ENCODE measurements around the gene STXBP5L.
"Not testable (repeated sequence)": the region's sequence is repeated elsewhere in the genome, so short reads cannot be mapped to it uniquely, and the experiment has no call there.

The STXBP5L gene

DNA sequence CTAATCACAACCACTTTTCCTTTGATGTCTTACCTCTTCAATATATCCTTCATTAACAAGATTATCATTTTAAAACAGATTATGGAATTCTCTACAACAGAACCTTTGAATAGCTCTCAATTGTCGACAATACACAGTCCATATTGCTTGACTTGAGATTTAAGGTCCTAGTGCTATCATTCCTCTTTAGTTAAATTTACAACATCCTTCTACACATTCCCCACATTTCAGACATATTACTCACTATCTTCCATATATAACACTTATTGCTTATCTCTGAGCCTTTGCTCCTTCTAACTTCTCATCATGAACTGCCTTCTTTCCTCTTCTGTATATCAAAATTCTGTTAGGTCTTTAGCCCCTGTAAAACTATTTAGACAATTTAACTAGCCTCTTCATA lies 247.0 kb downstream of the STXBP5L start:
- DNase-seq (ENCODE audit: low read depth): no peak
- TF ChIP-seq, protein P1, sequence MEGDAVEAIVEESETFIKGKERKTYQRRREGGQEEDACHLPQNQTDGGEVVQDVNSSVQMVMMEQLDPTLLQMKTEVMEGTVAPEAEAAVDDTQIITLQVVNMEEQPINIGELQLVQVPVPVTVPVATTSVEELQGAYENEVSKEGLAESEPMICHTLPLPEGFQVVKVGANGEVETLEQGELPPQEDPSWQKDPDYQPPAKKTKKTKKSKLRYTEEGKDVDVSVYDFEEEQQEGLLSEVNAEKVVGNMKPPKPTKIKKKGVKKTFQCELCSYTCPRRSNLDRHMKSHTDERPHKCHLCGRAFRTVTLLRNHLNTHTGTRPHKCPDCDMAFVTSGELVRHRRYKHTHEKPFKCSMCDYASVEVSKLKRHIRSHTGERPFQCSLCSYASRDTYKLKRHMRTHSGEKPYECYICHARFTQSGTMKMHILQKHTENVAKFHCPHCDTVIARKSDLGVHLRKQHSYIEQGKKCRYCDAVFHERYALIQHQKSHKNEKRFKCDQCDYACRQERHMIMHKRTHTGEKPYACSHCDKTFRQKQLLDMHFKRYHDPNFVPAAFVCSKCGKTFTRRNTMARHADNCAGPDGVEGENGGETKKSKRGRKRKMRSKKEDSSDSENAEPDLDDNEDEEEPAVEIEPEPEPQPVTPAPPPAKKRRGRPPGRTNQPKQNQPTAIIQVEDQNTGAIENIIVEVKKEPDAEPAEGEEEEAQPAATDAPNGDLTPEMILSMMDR (IDR thresholded peaks at IDR 0.05; ENCODE audit: insufficient read depth, low read depth, low read length, missing control alignments): no peak
- no peak overlapping the region for H3K4me3 ChIP-seq (ENCODE audit: low read length)

GRCh38 chr3:121165397-121165837 lies 257.4 kb downstream of the STXBP5L start:
- TF ChIP-seq, protein P1 (IDR thresholded peaks at IDR 0.05; ENCODE audit: insufficient read depth, low read depth, low read length, missing control alignments): no peak
- no peak for DNase-seq (ENCODE audit: low read depth)
- H3K4me3 ChIP-seq (ENCODE audit: low read length): no peak overlapping the region

DNA sequence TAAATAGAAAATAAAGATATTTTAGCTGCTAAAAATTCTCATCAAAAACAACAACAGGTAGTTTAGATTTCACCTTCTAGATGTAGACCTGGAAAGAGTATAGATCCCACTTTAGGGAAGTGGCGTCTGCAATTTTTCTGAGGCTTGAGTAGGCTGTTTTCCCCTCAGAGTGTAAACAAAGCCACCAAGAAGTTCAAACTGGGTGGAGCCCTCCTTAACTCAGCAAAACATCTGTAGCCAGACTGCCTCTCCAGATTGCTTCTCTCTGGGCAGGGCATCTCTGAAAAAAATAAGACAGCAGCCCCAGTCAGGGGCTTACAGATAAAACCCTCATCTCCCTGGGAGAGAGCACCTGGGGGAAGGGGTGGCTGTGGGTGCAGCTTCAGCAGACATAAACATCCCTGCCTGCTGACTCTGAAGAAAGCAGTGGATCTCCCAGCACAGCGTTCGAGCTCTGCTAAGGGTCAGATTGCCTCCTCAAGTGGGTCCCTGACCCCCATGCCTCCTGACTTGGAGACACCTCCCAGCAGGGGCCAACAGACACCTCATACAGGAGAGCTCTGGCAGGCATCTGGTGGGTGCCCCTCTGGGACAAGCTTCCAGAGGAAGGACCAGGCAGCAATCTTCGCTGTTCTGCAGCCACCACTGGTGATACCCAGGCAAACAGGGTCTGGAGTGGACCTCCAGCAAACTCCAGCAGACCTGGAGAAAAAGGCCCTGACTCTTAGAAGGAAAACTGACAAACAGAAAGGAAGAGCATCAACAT lies 259.6 kb downstream of the STXBP5L start:
- no peak for DNase-seq (ENCODE audit: low read depth)
- H3K4me3 ChIP-seq (ENCODE audit: low read length): no peak overlapping the region
- TF ChIP-seq, protein P1 (IDR thresholded peaks at IDR 0.05; ENCODE audit: insufficient read depth, low read depth, low read length, missing control alignments): no peak

DNA sequence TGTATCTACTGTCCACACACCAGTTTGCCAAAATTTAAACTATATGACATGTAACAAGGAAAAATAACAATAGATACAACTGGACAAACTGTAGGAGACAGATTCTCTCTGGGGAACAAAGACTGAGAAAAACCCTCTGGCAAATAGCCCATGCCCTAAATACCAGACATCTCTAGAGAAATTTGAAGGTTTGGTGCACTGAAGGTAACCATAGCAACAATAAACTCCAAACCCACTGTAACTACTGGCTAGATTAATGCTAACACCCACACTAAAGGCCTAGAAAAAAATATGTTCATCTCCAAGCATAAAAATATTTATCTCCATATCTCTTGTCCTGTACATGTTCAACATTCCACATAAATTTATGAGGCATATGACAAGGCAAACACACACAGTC lies 267.1 kb downstream of the STXBP5L start:
- no peak for DNase-seq (ENCODE audit: low read depth)
- TF ChIP-seq, protein P1 (IDR thresholded peaks at IDR 0.05; ENCODE audit: insufficient read depth, low read depth, low read length, missing control alignments): no peak
- no peak overlapping the region for H3K4me3 ChIP-seq (ENCODE audit: low read length)

- DNase-seq (ENCODE audit: low read depth): not testable (repeated sequence)
Measured at GRCh38 chr3:121190626-121191025, 282.6 kb downstream of the STXBP5L start.

DNA sequence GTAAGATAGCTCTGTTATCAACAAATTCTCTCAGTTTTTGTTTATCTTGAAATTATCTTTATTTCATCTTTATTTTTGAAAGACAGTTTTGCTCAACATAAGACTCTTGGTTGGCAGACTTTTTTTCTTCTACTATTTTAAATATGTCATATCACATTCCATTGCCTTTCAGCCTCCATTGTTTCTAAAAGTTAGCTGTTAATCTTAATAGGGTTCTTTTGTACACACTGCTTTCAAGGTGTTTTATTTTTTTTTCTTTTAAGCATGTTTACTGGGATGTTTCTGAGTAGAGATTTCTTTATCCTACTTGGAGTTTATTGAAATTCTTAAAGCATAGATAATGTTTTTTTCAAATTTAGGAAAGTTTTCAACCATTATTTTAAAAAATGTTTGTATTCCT lies 294.6 kb downstream of the STXBP5L start:
- TF ChIP-seq, protein P1 (IDR thresholded peaks at IDR 0.05; ENCODE audit: insufficient read depth, low read depth, low read length, missing control alignments): no peak
- DNase-seq (ENCODE audit: low read depth): no peak
- no peak overlapping the region for H3K4me3 ChIP-seq (ENCODE audit: low read length)

More at GRCh38 chr3:121190626-121191025, 282.6 kb downstream of the STXBP5L start:
- H3K4me3 ChIP-seq (ENCODE audit: low read length): not testable (repeated sequence)

DNA sequence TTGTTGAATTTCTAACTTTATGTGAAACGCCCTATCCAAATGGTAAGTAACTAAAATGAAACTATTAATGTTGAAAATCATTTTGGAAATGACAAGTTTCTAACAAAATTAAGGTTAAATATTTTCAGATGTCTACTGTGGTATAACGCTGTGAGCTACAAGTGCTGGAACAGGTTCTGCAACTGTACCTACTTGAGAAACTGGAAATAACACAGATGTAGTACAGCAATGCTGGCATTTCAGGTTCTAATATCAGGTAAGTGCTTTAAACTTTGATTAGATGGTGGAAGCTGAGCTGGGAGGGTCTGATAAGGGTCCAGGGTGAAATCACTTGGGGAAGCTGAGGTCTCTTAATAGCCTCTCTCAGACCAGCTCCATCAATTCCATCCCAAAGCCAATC lies 315.1 kb downstream of the STXBP5L start:
- TF ChIP-seq, protein P1 (IDR thresholded peaks at IDR 0.05; ENCODE audit: insufficient read depth, low read depth, low read length, missing control alignments): no peak
- no peak overlapping the region for H3K4me3 ChIP-seq (ENCODE audit: low read length)
- DNase-seq (ENCODE audit: low read depth): peak; percentile 36

Measured in epithelial cell of esophagus (primary cell).